ENCODE results near the gene NEK6. TPM values are rescaled to one million over a fixed set of nuclear protein-coding genes. Genes with fewer than 3 reads are reported as not detected.

The NEK6 gene
- total RNA-seq, 2 donors from 2014 or later = 77.8 to 83.4 TPM

GRCh38 chr9:124322618-124323432 is 65.1 kb downstream of the NEK6 start:
- H3K4me3 ChIP-seq = no peak overlapping the region
- no peaks in the 10 kb centered on the region for H3K27me3 ChIP-seq
- no peaks in the 10 kb centered on the region for H3K4me1 ChIP-seq
- no peaks in the 10 kb centered on the region for H3K9me3 ChIP-seq
- no peak overlapping the region for H3K27ac ChIP-seq
- H3K9ac ChIP-seq (ENCODE audit: low read depth in 2 of 2, low read length in 2 of 2) = no peak overlapping the region
- intact Hi-C loops (cut with DNase I) = no loop called here
- no peak for DNase-seq
- TF ChIP-seq, protein P1, sequence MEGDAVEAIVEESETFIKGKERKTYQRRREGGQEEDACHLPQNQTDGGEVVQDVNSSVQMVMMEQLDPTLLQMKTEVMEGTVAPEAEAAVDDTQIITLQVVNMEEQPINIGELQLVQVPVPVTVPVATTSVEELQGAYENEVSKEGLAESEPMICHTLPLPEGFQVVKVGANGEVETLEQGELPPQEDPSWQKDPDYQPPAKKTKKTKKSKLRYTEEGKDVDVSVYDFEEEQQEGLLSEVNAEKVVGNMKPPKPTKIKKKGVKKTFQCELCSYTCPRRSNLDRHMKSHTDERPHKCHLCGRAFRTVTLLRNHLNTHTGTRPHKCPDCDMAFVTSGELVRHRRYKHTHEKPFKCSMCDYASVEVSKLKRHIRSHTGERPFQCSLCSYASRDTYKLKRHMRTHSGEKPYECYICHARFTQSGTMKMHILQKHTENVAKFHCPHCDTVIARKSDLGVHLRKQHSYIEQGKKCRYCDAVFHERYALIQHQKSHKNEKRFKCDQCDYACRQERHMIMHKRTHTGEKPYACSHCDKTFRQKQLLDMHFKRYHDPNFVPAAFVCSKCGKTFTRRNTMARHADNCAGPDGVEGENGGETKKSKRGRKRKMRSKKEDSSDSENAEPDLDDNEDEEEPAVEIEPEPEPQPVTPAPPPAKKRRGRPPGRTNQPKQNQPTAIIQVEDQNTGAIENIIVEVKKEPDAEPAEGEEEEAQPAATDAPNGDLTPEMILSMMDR (IDR thresholded peaks at IDR 0.05) = no peak
- H3K36me3 ChIP-seq = peaks cover 11% of the 10 kb centered on the region

DNA sequence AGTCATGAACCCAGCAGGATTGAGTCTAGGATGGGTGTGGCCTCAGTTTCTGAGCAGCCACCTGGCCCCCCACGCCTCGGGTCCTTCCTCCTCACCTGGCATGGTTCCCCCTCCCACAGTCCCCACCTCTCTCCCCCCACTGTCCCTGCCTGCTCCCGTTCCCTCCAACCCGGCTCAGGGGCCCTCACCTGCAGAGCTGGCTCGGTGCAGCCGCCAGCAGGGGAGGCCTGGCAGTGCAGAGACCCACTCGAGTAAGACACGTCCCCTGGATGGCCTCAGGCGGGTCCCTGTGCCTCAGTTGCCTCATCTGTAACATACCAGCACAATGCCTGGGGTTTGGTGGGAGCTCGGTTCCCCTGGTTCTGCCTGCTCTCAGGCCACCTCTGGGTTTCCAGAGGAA is 66.2 kb downstream of the NEK6 start:
- Histone ChIP-seq H3K9me3 (no peaks in the 10 kb centered on the region), H3K9ac (ENCODE audit: low read depth in 2 of 2, low read length in 2 of 2) (no peak overlapping the region), H3K36me3 (peaks cover 13% of the 10 kb centered on the region), H3K27me3 (no peaks in the 10 kb centered on the region), H3K4me3 (no peak overlapping the region), H3K4me1 (no peaks in the 10 kb centered on the region), H3K27ac (no peak overlapping the region)
- TF ChIP-seq, protein P1 (IDR thresholded peaks at IDR 0.05) = no peak
- no peak for DNase-seq
- intact Hi-C loops (cut with DNase I) = no loop called here

DNA sequence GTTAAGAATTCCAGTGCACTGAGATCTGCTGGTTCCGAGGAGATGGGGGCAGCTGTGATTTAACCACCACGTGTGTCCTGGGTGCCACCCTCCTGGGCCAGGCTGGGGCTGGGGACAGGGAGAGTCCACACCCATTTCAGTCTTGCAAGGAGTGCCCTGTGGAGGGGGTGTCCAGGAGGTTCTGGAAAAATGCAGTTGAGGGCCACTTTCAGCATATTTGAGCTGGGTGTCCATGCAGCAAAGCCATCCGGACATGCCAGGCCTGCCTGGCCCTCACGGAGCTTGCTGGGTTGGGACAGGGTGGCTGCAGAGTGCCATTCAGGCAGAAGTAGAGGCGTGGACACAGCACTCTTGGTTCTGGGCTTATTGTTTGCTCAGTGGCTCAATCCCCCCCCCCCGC is 68.1 kb downstream of the NEK6 start:
- no peak for DNase-seq
- H3K9ac ChIP-seq (ENCODE audit: low read depth in 2 of 2, low read length in 2 of 2) = no peak overlapping the region
- no peaks in the 10 kb centered on the region for H3K4me1 ChIP-seq
- intact Hi-C loops (cut with DNase I) = no loop called here
- peaks cover 18% of the 10 kb centered on the region for H3K36me3 ChIP-seq
- H3K27me3 ChIP-seq = no peaks in the 10 kb centered on the region
- no peak overlapping the region for H3K4me3 ChIP-seq
- no peak overlapping the region for H3K27ac ChIP-seq
- no peaks in the 10 kb centered on the region for H3K9me3 ChIP-seq
- TF ChIP-seq, protein P1 (IDR thresholded peaks at IDR 0.05) = no peak

DNA sequence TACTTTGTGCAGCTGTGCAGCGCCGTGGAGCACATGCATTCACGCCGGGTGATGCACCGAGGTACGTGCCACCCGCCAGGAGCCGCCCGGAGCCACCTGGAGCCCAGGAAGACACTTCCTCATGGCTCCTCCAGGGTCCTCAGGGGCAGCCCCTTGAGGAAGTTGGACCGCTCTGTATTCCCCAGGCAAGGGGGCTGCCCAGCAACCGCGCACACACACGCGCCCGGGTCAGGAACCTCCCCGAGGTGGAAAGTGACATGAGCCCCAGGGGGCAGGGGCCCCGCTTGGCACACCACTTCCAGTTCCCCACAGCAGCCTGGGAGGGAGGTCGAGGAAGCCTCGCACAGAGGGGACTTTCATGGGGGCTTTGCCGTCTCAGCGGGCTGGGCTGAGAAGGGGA is 68.6 kb downstream of the NEK6 start:
- intact Hi-C loops (cut with DNase I) = no loop called here
- Histone ChIP-seq H3K9ac (ENCODE audit: low read depth in 2 of 2, low read length in 2 of 2) (no peak overlapping the region), H3K9me3 (no peaks in the 10 kb centered on the region), H3K4me1 (no peaks in the 10 kb centered on the region), H3K4me3 (no peak overlapping the region), H3K27me3 (no peaks in the 10 kb centered on the region), H3K36me3 (peaks cover 20% of the 10 kb centered on the region), H3K27ac (no peak overlapping the region)
- TF ChIP-seq, protein P1 (IDR thresholded peaks at IDR 0.05) = no peak
- DNase-seq = no peak

DNA sequence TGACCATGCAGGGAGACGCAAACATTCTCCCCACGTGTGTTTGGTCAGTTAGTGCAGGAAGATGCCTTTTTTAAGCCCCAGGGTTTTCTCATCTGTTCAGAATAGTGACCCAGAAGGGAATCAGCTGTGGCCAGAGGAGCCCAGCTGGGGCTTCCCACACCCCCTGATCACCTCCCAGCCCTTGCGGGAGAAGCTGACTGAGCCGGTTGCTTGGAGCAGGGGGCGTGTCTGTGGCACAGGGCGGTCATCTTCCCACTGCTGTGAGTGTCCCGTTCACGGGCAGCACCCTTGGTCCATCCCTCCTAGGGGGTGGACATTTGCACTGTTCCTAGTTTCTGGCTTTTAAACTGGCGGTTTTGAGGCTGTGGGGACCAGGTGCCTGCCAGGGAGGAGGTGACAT is 69.7 kb downstream of the NEK6 start:
- H3K36me3 ChIP-seq = peaks cover 12% of the 10 kb centered on the region
- no peak overlapping the region for H3K4me3 ChIP-seq
- DNase-seq = no peak
- no peaks in the 10 kb centered on the region for H3K9me3 ChIP-seq
- TF ChIP-seq, protein P1 (IDR thresholded peaks at IDR 0.05) = no peak
- H3K9ac ChIP-seq (ENCODE audit: low read depth in 2 of 2, low read length in 2 of 2) = no peak overlapping the region
- intact Hi-C loops (cut with DNase I) = no loop called here
- H3K27ac ChIP-seq = no peak overlapping the region
- no peaks in the 10 kb centered on the region for H3K4me1 ChIP-seq
- no peaks in the 10 kb centered on the region for H3K27me3 ChIP-seq

Measured in colonic mucosa (tissue), 4 donors.